ENCODE measurements around the gene LGI1. TPM values are rescaled to one million over a fixed set of nuclear protein-coding genes. Genes with fewer than 3 reads are reported as not detected.
"Not testable (repeated sequence)": the region's sequence is repeated elsewhere in the genome, so short reads cannot be mapped to it uniquely, and the experiment has no call there.

The LGI1 gene
- total RNA-seq, 2 donors from 2014 or later: not detected

GRCh38 chr10:93807371-93807770 lies 49.6 kb downstream of the LGI1 start:
- peaks cover 37% of the 10 kb centered on the region for H3K27me3 Mint-ChIP-seq
- H3K27ac Mint-ChIP-seq: no peak overlapping the region

GRCh38 chr10:93812659-93813338 lies 55.1 kb downstream of the LGI1 start:
- ATAC-seq (replicated peaks): no peak
- Mint-ChIP-seq H3K4me3 (no peak overlapping the region), H3K36me3 (ENCODE audit: low read depth) (no peaks in the 10 kb centered on the region), H3K4me1 (peaks cover 4% of the 10 kb centered on the region), H3K9me3 (no peaks in the 10 kb centered on the region), H3K27me3 (peaks cover 39% of the 10 kb centered on the region), H3K27ac (no peak overlapping the region)

More at GRCh38 chr10:93807371-93807770, 49.6 kb downstream of the LGI1 start:
- H3K4me1 Mint-ChIP-seq: no peaks in the 10 kb centered on the region
- no peaks in the 10 kb centered on the region for H3K36me3 Mint-ChIP-seq (ENCODE audit: low read depth)
- ATAC-seq (replicated peaks): no peak
- H3K9me3 Mint-ChIP-seq: no peaks in the 10 kb centered on the region
- H3K4me3 Mint-ChIP-seq: no peak overlapping the region

GRCh38 chr10:93813507-93814465 lies 56.0 kb downstream of the LGI1 start:
- Mint-ChIP-seq H3K9me3 (no peaks in the 10 kb centered on the region), H3K27ac (no peak overlapping the region), H3K4me3 (no peak overlapping the region), H3K36me3 (ENCODE audit: low read depth) (no peaks in the 10 kb centered on the region), H3K27me3 (peaks cover 39% of the 10 kb centered on the region), H3K4me1 (peaks cover 4% of the 10 kb centered on the region)
- peak; percentile 74 for ATAC-seq (replicated peaks)

GRCh38 chr10:93815304-93816096 lies 57.8 kb downstream of the LGI1 start:
- Mint-ChIP-seq H3K4me3 (no peak overlapping the region), H3K27me3 (peaks cover 40% of the 10 kb centered on the region), H3K36me3 (ENCODE audit: low read depth) (no peaks in the 10 kb centered on the region), H3K9me3 (no peaks in the 10 kb centered on the region), H3K4me1 (peaks cover 4% of the 10 kb centered on the region), H3K27ac (no peak overlapping the region)
- ATAC-seq (replicated peaks): no peak

- no peaks in the 10 kb centered on the region for H3K36me3 Mint-ChIP-seq (ENCODE audit: low read depth)
- peaks cover 38% of the 10 kb centered on the region for H3K27me3 Mint-ChIP-seq
- no peaks in the 10 kb centered on the region for H3K9me3 Mint-ChIP-seq
- peak; percentile 44 for ATAC-seq (replicated peaks)
- H3K27ac Mint-ChIP-seq: no peak overlapping the region
- peaks cover 4% of the 10 kb centered on the region for H3K4me1 Mint-ChIP-seq
- H3K4me3 Mint-ChIP-seq: no peak overlapping the region
Observed at GRCh38 chr10:93816123-93816747, 58.5 kb downstream of the LGI1 start.

- H3K36me3 Mint-ChIP-seq (ENCODE audit: low read depth): no peaks in the 10 kb centered on the region
- H3K4me3 Mint-ChIP-seq: no peak overlapping the region
- H3K4me1 Mint-ChIP-seq: peaks cover 4% of the 10 kb centered on the region
- H3K27me3 Mint-ChIP-seq: peaks cover 35% of the 10 kb centered on the region
- no peak for ATAC-seq (replicated peaks)
- no peak overlapping the region for H3K27ac Mint-ChIP-seq
- no peaks in the 10 kb centered on the region for H3K9me3 Mint-ChIP-seq
Observed at GRCh38 chr10:93818086-93818485, 60.4 kb downstream of the LGI1 start.

- Mint-ChIP-seq H3K9me3 (no peaks in the 10 kb centered on the region), H3K4me3 (no peak overlapping the region), H3K4me1 (peaks cover 4% of the 10 kb centered on the region), H3K27ac (no peak overlapping the region), H3K27me3 (peaks cover 35% of the 10 kb centered on the region), H3K36me3 (ENCODE audit: low read depth) (no peaks in the 10 kb centered on the region)
- ATAC-seq (replicated peaks): no peak
Observed at GRCh38 chr10:93819520-93819919, 61.8 kb downstream of the LGI1 start.

- Mint-ChIP-seq H3K4me3 (no peak overlapping the region), H3K27ac (no peak overlapping the region), H3K36me3 (ENCODE audit: low read depth) (no peaks in the 10 kb centered on the region), H3K4me1 (peaks cover 4% of the 10 kb centered on the region), H3K9me3 (no peaks in the 10 kb centered on the region), H3K27me3 (peaks cover 32% of the 10 kb centered on the region)
- ATAC-seq (replicated peaks): no peak
Observed at GRCh38 chr10:93820434-93820833, 62.7 kb downstream of the LGI1 start.

- Mint-ChIP-seq H3K9me3 (no peaks in the 10 kb centered on the region), H3K4me1 (no peaks in the 10 kb centered on the region)
Observed at GRCh38 chr10:93821051-93821772, 63.5 kb downstream of the LGI1 start.

GRCh38 chr10:93826355-93826754 lies 68.6 kb downstream of the LGI1 start:
- no peak for ATAC-seq (replicated peaks)
- Mint-ChIP-seq H3K36me3 (ENCODE audit: low read depth) (no peaks in the 10 kb centered on the region), H3K27ac (no peak overlapping the region), H3K4me1 (no peaks in the 10 kb centered on the region), H3K9me3 (no peaks in the 10 kb centered on the region), H3K27me3 (no peaks in the 10 kb centered on the region), H3K4me3 (no peak overlapping the region)

More at GRCh38 chr10:93821051-93821772, 63.5 kb downstream of the LGI1 start:
- ATAC-seq (replicated peaks): no peak
- H3K27ac Mint-ChIP-seq: no peak overlapping the region
- H3K4me3 Mint-ChIP-seq: no peak overlapping the region
- peaks cover 24% of the 10 kb centered on the region for H3K27me3 Mint-ChIP-seq
- no peaks in the 10 kb centered on the region for H3K36me3 Mint-ChIP-seq (ENCODE audit: low read depth)

GRCh38 chr10:93827056-93827804 lies 69.5 kb downstream of the LGI1 start:
- Mint-ChIP-seq H3K36me3 (ENCODE audit: low read depth) (no peaks in the 10 kb centered on the region), H3K4me3 (no peak overlapping the region), H3K9me3 (no peaks in the 10 kb centered on the region), H3K27ac (no peak overlapping the region), H3K4me1 (no peaks in the 10 kb centered on the region), H3K27me3 (no peaks in the 10 kb centered on the region)
- ATAC-seq (replicated peaks): no peak

GRCh38 chr10:93831065-93831464 lies 73.3 kb downstream of the LGI1 start:
- not testable (repeated sequence) for H3K4me1 Mint-ChIP-seq; H3K4me3 Mint-ChIP-seq; H3K27ac Mint-ChIP-seq; H3K36me3 Mint-ChIP-seq (ENCODE audit: low read depth); H3K27me3 Mint-ChIP-seq; H3K9me3 Mint-ChIP-seq; ATAC-seq (replicated peaks)

GRCh38 chr10:93835770-93836169 lies 78.0 kb downstream of the LGI1 start:
- Mint-ChIP-seq H3K9me3 (peaks cover 7% of the 10 kb centered on the region), H3K4me1 (no peaks in the 10 kb centered on the region), H3K27me3 (peaks cover 3% of the 10 kb centered on the region), H3K36me3 (ENCODE audit: low read depth) (no peaks in the 10 kb centered on the region), H3K27ac (no peak overlapping the region), H3K4me3 (no peak overlapping the region)
- no peak for ATAC-seq (replicated peaks)

Data from activated T-helper 17 cell treated with anti-CD3 and anti-CD28 coated beads, Interleukin-2, amount 50 U/mL, for 72 hours (primary cell).